Neural progenitor cell (in vitro differentiated cells): ENCODE results near the gene SAV1. TPM values are rescaled to one million over a fixed set of nuclear protein-coding genes. Genes with fewer than 3 reads are reported as not detected.

Experiments
- DNase-seq: peaks from one replicate; pipeline ENCODE4 v3.0.0-alpha.2; 2016; ENCODE audit warnings: low spot score
- H2AFZ ChIP-seq: fragments of 200-600 bp; sonication (generic); replicated peaks from 2 replicates; pipeline ENCODE4 v1.6.1; 2016; ENCODE audit warnings: antibody characterized with exemption
- H3F3A ChIP-seq: fragments of 200-600 bp; sonication (generic); 2 replicates; pipeline ENCODE4 v1.6.1; 2016; ENCODE audit warnings: antibody characterized with exemption, low read depth
- H3K27ac ChIP-seq: fragments of 200-600 bp; sonication (generic); 2 replicates; pipeline ENCODE4 v1.5.1; 2016; ENCODE audit warnings: mild to moderate bottlenecking
- H3K27me3 ChIP-seq: fragments of 200-600 bp; sonication (generic); 2 replicates; pipeline ENCODE4 v1.6.1; 2016; ENCODE audit warnings: mild to moderate bottlenecking, moderate library complexity
- H3K36me3 ChIP-seq: fragments of 200-600 bp; sonication (generic); 2 replicates; pipeline ENCODE4 v1.5.1; 2016
- H3K4me1 ChIP-seq: fragments of 200-600 bp; sonication (generic); 2 replicates; pipeline ENCODE4 v1.6.1; 2016; ENCODE audit warnings: mixed run types
- H3K4me2 ChIP-seq: fragments of 200-600 bp; sonication (generic); 2 replicates; pipeline ENCODE4 v1.6.1; 2016
- H3K4me3 ChIP-seq: fragments of 200-600 bp; sonication (generic); 2 replicates; pipeline ENCODE4 v1.5.1; 2016
- H3K79me2 ChIP-seq: fragments of 200-600 bp; sonication (generic); 2 replicates; pipeline ENCODE4 v1.6.1; 2016; ENCODE audit warnings: low read depth
- H3K9ac ChIP-seq: fragments of 200-600 bp; sonication (generic); 2 replicates; pipeline ENCODE4 v1.6.1; 2016
- H3K9me3 ChIP-seq: fragments of 200-600 bp; sonication (generic); 2 replicates; pipeline ENCODE4 v1.5.1; 2016; ENCODE audit warnings: low read depth
- H4K20me1 ChIP-seq: fragments of 200-600 bp; sonication (generic); 2 replicates; pipeline ENCODE4 v1.6.1; 2016; ENCODE audit warnings: low read depth
- H3K27ac Mint-ChIP-seq: 3 replicates; pipeline ENCODE4 v1.8.0; 2021; ENCODE audit warnings: mixed read lengths
- H3K27me3 Mint-ChIP-seq: 2 replicates; pipeline ENCODE4 v1.8.0; 2022; ENCODE audit warnings: low read depth, mild to moderate bottlenecking, inconsistent platforms, moderate library complexity, mixed read lengths; ENCODE audit not compliant: insufficient read depth
- H3K36me3 Mint-ChIP-seq: 3 replicates; pipeline ENCODE4 v1.8.0; 2021; ENCODE audit warnings: mixed read lengths
- H3K4me1 Mint-ChIP-seq: 3 replicates; pipeline ENCODE4 v1.8.0; 2021; ENCODE audit warnings: mixed read lengths
- H3K4me3 Mint-ChIP-seq: 3 replicates; pipeline ENCODE4 v1.8.0; 2021; ENCODE audit warnings: mild to moderate bottlenecking, moderate library complexity, mixed read lengths
- H3K9me3 Mint-ChIP-seq: 3 replicates; pipeline ENCODE4 v1.8.0; 2020; ENCODE audit warnings: mixed read lengths
- CTCF ChIP-seq: fragments of 200-600 bp; sonication (generic); IDR thresholded peaks from 2 replicates; pipeline ENCODE4 v1.5.1; 2017; ENCODE audit warnings: antibody characterized with exemption, mild to moderate bottlenecking
- EZH2 ChIP-seq: fragments of 200-600 bp; sonication (generic); IDR thresholded peaks from 2 replicates; pipeline ENCODE4 v1.6.1; 2017; ENCODE audit warnings: antibody characterized with exemption, mild to moderate bottlenecking, moderate library complexity
- EZH2phosphoT487 ChIP-seq: fragments of 200-600 bp; sonication (generic); IDR thresholded peaks from 2 replicates; pipeline ENCODE4 v1.6.1; 2017; ENCODE audit warnings: antibody characterized with exemption
- total RNA-seq: library from RNA; depleted of rRNA; stranded (reverse); fragments of >200 nt; gene quantifications from 2 replicates; pipeline ENCODE4 v1.2.3, GENCODE V29; 2015; ENCODE audit warnings: low replicate concordance

The SAV1 gene
- total RNA-seq, 1 donor from 2014 or later: 34.5 TPM

- Histone ChIP-seq H3K79me2 (no peaks in the 10 kb centered on the region), H3K4me2 (no peak overlapping the region), H3K27ac (no peak overlapping the region), H3K9ac (no peak overlapping the region), H3K27me3 (no peaks in the 10 kb centered on the region), H3K36me3 (no peaks in the 10 kb centered on the region), H4K20me1 (no peaks in the 10 kb centered on the region), H3K9me3 (no peaks in the 10 kb centered on the region), H3K4me1 (no peaks in the 10 kb centered on the region), H2AFZ (no peak overlapping the region), H3F3A (no peaks in the 10 kb centered on the region), H3K4me3 (no peak overlapping the region)
- no peak overlapping the region for H3K4me3 Mint-ChIP-seq
- no peaks in the 10 kb centered on the region for H3K4me1 Mint-ChIP-seq
- H3K9me3 Mint-ChIP-seq: no peaks in the 10 kb centered on the region
- TF ChIP-seq EZH2phosphoT487: no peak
- no peak for TF ChIP-seq CTCF
- TF ChIP-seq EZH2: no peak
- no peak for DNase-seq
- H3K27ac Mint-ChIP-seq: no peak overlapping the region
- H3K27me3 Mint-ChIP-seq: no peaks in the 10 kb centered on the region
- H3K36me3 Mint-ChIP-seq: peaks cover 2% of the 10 kb centered on the region
Observed at GRCh38 chr14:50624447-50624846, 43.7 kb downstream of the SAV1 start.

GRCh38 chr14:50622978-50623377, 45.1 kb downstream of the SAV1 start:
- no peak overlapping the region for H2AFZ ChIP-seq
- no peaks in the 10 kb centered on the region for H3K36me3 ChIP-seq
- no peaks in the 10 kb centered on the region for H4K20me1 ChIP-seq
- no peaks in the 10 kb centered on the region for H3K9me3 Mint-ChIP-seq
- H3K4me3 ChIP-seq: no peak overlapping the region
- H3K79me2 ChIP-seq: no peaks in the 10 kb centered on the region
- H3K27me3 Mint-ChIP-seq: no peaks in the 10 kb centered on the region
- no peak overlapping the region for H3K9ac ChIP-seq
- no peaks in the 10 kb centered on the region for H3K4me1 ChIP-seq
- H3K27ac Mint-ChIP-seq: no peak overlapping the region
- H3K4me2 ChIP-seq: no peak overlapping the region
- no peak overlapping the region for H3K27ac ChIP-seq
- H3K36me3 Mint-ChIP-seq: peaks cover 2% of the 10 kb centered on the region
- no peak for DNase-seq
- H3F3A ChIP-seq: no peaks in the 10 kb centered on the region
- TF ChIP-seq EZH2 (no peak), EZH2phosphoT487 (no peak), CTCF (no peak)
- no peaks in the 10 kb centered on the region for H3K27me3 ChIP-seq
- H3K4me3 Mint-ChIP-seq: no peak overlapping the region
- H3K4me1 Mint-ChIP-seq: no peaks in the 10 kb centered on the region
- H3K9me3 ChIP-seq: no peaks in the 10 kb centered on the region

GRCh38 chr14:50620341-50620740, 47.8 kb downstream of the SAV1 start:
- H3K27ac Mint-ChIP-seq: no peak overlapping the region

More at GRCh38 chr14:50620341-50620740, 47.8 kb downstream of the SAV1 start:
- Histone ChIP-seq H3K4me3 (no peak overlapping the region), H3K27ac (no peak overlapping the region), H3K36me3 (no peaks in the 10 kb centered on the region), H4K20me1 (no peaks in the 10 kb centered on the region), H3K9ac (no peak overlapping the region), H3K4me2 (no peak overlapping the region), H3K9me3 (no peaks in the 10 kb centered on the region), H3K4me1 (no peaks in the 10 kb centered on the region), H2AFZ (no peak overlapping the region), H3F3A (no peaks in the 10 kb centered on the region), H3K79me2 (no peaks in the 10 kb centered on the region), H3K27me3 (no peaks in the 10 kb centered on the region)
- no peak for DNase-seq
- TF ChIP-seq EZH2 (no peak), CTCF (no peak), EZH2phosphoT487 (no peak)
- Mint-ChIP-seq H3K9me3 (no peaks in the 10 kb centered on the region), H3K27me3 (no peaks in the 10 kb centered on the region), H3K4me1 (no peaks in the 10 kb centered on the region), H3K4me3 (no peak overlapping the region), H3K36me3 (peaks cover 2% of the 10 kb centered on the region)
